A673 (cell line): ENCODE measurements around the gene GLRA1. TPM values are rescaled to one million over a fixed set of nuclear protein-coding genes. Genes with fewer than 3 reads are reported as not detected.

Experiments used
- BruUV-seq: library from RNA; stranded (reverse); fragments of 400-500 nt; replicated peaks from 2 replicates; lab custom pipeline; 2021; lab: Mats Ljungman, UMichigan
- CTCF ChIA-PET: fragments of 300-600 bp; sonication (Branson Sonifier 250); formaldehyde crosslinking; loops from one replicate; lab custom pipeline; 2022; ENCODE audit warnings: antibody characterized with exemption; lab: Charles Lee
- POLR2A ChIA-PET: fragments of 300-600 bp; sonication (Branson Sonifier 250); formaldehyde crosslinking; loops from one replicate; lab custom pipeline; 2022; ENCODE audit warnings: antibody characterized with exemption; ENCODE audit not compliant: low non-redundant PET; lab: Charles Lee
- DNase-seq: peaks from one replicate; pipeline ENCODE4 v3.0.0-alpha.2; 2015; ENCODE audit warnings: low spot score
- H3K27ac ChIP-seq: fragments of 200-600 bp; sonication (generic); 2 replicates; pipeline ENCODE4 v1.5.1; 2016; ENCODE audit warnings: mixed run types, low read depth, mild to moderate bottlenecking, mixed read lengths, antibody characterized with exemption, low read length; ENCODE audit not compliant: poor library complexity, severe bottlenecking
- H3K27me3 ChIP-seq: fragments of 200-600 bp; sonication (generic); replicated peaks from 2 replicates; pipeline ENCODE4 v1.6.1; 2017; ENCODE audit warnings: mixed run types, low read depth, mild to moderate bottlenecking, mixed read lengths, antibody characterized with exemption, low read length; ENCODE audit not compliant: insufficient read depth, poor library complexity
- H3K36me3 ChIP-seq: fragments of 200-600 bp; sonication (generic); 2 replicates; pipeline ENCODE4 v1.6.1; 2016; ENCODE audit warnings: mixed run types, mild to moderate bottlenecking, mixed read lengths, antibody characterized with exemption, low read length; ENCODE audit not compliant: insufficient read depth, poor library complexity, severe bottlenecking
- H3K4me1 ChIP-seq: fragments of 200-600 bp; sonication (generic); 2 replicates; pipeline ENCODE4 v1.6.1; 2017; ENCODE audit warnings: mixed run types, mild to moderate bottlenecking, mixed read lengths, antibody characterized with exemption, low read length; ENCODE audit not compliant: insufficient read depth, poor library complexity, severe bottlenecking
- H3K4me3 ChIP-seq: fragments of 200-600 bp; sonication (generic); 2 replicates; pipeline ENCODE4 v1.5.1; 2016; ENCODE audit warnings: low read depth, mixed run types, mild to moderate bottlenecking, mixed read lengths, low read length; ENCODE audit not compliant: poor library complexity, severe bottlenecking
- H3K9me3 ChIP-seq: fragments of 200-600 bp; sonication (generic); 2 replicates; pipeline ENCODE4 v1.6.1; 2016; ENCODE audit warnings: mixed run types, low read depth, mild to moderate bottlenecking, mixed read lengths, antibody characterized with exemption, low read length; ENCODE audit not compliant: poor library complexity, severe bottlenecking
- EZH2 ChIP-seq: fragments of 200-600 bp; sonication (generic); IDR thresholded peaks from 2 replicates; pipeline ENCODE4 v1.6.1; 2017; ENCODE audit warnings: borderline replicate concordance, low read depth, mild to moderate bottlenecking, mixed read lengths, antibody characterized with exemption, low read length; ENCODE audit not compliant: poor library complexity, severe bottlenecking
- intact Hi-C: fragments of 100-400 bp; cut with micrococcal nuclease; formaldehyde crosslinking; loops from one replicate; pipeline ENCODE4 v1.10.0; 2022; ENCODE audit not compliant: unreplicated experiment
- total RNA-seq: library from RNA; stranded (reverse); gene quantifications from 2 replicates; pipeline ENCODE4 v1.2.3, GENCODE V29; 2021
- TF ChIP-seq, protein P1 (sequence below): fragments of 300-800, 200-600 bp; sonication (generic); conservative IDR thresholded peaks from 2 replicates; pipeline ENCODE4 v1.5.1; 2017; ENCODE audit warnings: low read depth, mild to moderate bottlenecking, antibody characterized with exemption, low read length, moderate library complexity, mixed read lengths

GLRA1 gene
- total RNA-seq, 1 experiment from 2014 or later, result not detected

- POLR2A ChIA-PET, result no interaction called here
- Histone ChIP-seq H3K27ac (no peak overlapping the region), H3K9me3 (no peaks in the 10 kb centered on the region), H3K4me1 (peaks cover 11% of the 10 kb centered on the region), H3K4me3 (no peak overlapping the region), H3K27me3 (no peaks in the 10 kb centered on the region), H3K36me3 (peaks cover 36% of the 10 kb centered on the region)
- BruUV-seq, result no TSS peak
- intact Hi-C loops, result no loop called here
- no peak for TF ChIP-seq EZH2
- TF ChIP-seq, protein P1, sequence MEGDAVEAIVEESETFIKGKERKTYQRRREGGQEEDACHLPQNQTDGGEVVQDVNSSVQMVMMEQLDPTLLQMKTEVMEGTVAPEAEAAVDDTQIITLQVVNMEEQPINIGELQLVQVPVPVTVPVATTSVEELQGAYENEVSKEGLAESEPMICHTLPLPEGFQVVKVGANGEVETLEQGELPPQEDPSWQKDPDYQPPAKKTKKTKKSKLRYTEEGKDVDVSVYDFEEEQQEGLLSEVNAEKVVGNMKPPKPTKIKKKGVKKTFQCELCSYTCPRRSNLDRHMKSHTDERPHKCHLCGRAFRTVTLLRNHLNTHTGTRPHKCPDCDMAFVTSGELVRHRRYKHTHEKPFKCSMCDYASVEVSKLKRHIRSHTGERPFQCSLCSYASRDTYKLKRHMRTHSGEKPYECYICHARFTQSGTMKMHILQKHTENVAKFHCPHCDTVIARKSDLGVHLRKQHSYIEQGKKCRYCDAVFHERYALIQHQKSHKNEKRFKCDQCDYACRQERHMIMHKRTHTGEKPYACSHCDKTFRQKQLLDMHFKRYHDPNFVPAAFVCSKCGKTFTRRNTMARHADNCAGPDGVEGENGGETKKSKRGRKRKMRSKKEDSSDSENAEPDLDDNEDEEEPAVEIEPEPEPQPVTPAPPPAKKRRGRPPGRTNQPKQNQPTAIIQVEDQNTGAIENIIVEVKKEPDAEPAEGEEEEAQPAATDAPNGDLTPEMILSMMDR, result no peak
- CTCF ChIA-PET, result no interaction called here
- no peak for DNase-seq
Measured at GRCh38 chr5:151815051-151815450, 109.6 kb downstream of the GLRA1 start.

DNA sequence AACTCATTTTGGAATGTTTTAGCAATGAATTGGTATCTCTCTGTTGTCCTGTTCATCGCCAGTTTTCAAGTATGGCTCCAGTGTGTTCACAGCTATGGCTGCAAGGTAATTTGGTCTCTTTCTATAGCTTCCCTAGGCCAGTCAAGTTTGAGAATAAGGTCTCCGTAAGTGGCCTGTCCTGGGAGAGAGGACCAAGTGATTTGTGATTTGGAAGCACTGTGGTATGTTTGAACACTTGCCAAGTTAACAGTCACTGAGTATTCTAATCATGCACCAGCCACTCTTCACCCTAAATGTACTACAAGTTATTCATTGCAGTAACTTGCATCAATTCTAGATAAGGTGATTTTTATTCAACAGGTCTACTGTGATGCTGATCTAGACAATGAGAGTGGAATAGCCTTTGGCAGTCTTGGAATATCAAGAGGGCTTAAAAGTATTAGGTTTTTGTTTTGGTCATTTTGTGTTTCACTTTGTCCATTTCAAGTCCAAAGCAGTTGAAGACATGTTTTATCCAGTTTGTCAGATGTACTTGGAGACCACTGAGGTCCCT lies 111.8 kb downstream of the GLRA1 start:
- BruUV-seq, result no TSS peak
- H3K27me3 ChIP-seq, result no peaks in the 10 kb centered on the region
- CTCF ChIA-PET, result no interaction called here
- DNase-seq, result no peak
- POLR2A ChIA-PET, result no interaction called here
- no peak overlapping the region for H3K27ac ChIP-seq
- no peaks in the 10 kb centered on the region for H3K9me3 ChIP-seq
- no peak overlapping the region for H3K4me3 ChIP-seq
- H3K4me1 ChIP-seq, result no peaks in the 10 kb centered on the region
- intact Hi-C loops, result no loop called here
- H3K36me3 ChIP-seq, result peaks cover 53% of the 10 kb centered on the region
- TF ChIP-seq, protein P1, result no peak
- TF ChIP-seq EZH2, result no peak

- no peak overlapping the region for H3K27ac ChIP-seq
- no peak overlapping the region for H3K4me3 ChIP-seq
- ChIA-PET CTCF (no interaction called here), POLR2A (no interaction called here)
- TF ChIP-seq, protein P1, result no peak
- no peak for TF ChIP-seq EZH2
- intact Hi-C loops, result no loop called here
- H3K27me3 ChIP-seq, result no peaks in the 10 kb centered on the region
- no peaks in the 10 kb centered on the region for H3K9me3 ChIP-seq
- H3K36me3 ChIP-seq, result peaks cover 64% of the 10 kb centered on the region
- H3K4me1 ChIP-seq, result no peaks in the 10 kb centered on the region
- no peak for DNase-seq
- no TSS peak for BruUV-seq
Measured at GRCh38 chr5:151811593-151812321, 112.9 kb downstream of the GLRA1 start.
